Gastrocnemius medialis (tissue), 4 donors: ENCODE measurements around the gene FAM193B. TPM values are rescaled to one million over a fixed set of nuclear protein-coding genes. Genes with fewer than 3 reads are reported as not detected.

Experiments used
- ATAC-seq, 2 donors: fragments of 150-250 bp; one replicate each; pipeline ENCODE4 v1.9.1; 2016
- DNase-seq, 2 donors: peaks; one replicate each; pipeline ENCODE4 v3.0.0-alpha.2; 2019
- H3K27ac ChIP-seq, 4 donors: fragments of 200-600 bp; sonication (generic); 1 replicate in 1 of 4; 2 replicates in 3 of 4; pipeline ENCODE4 v1.5.1; 2016 to 2018; ENCODE audit warnings: mild to moderate bottlenecking in 2 of 4, moderate library complexity in 1 of 4
- H3K27me3 ChIP-seq, 3 donors: fragments of 200-600 bp; sonication (generic) in 2 of 3; 1 replicate in 1 of 3; 2 replicates in 2 of 3; pipeline versions ENCODE4 v1.5.1 to v1.6.0; 2016 to 2019; ENCODE audit warnings: mild to moderate bottlenecking in 1 of 3, moderate library complexity in 1 of 3
- H3K36me3 ChIP-seq, 2 donors: fragments of 200-600 bp; sonication (generic) in 1 of 2; one replicate each; pipeline ENCODE4 v1.5.1; 2017 to 2018
- H3K4me1 ChIP-seq, 2 donors: fragments of 200-600 bp; sonication (generic) in 1 of 2; one replicate each; pipeline ENCODE4 v1.5.1; 2016 to 2017; ENCODE audit warnings: mild to moderate bottlenecking in 2 of 2
- H3K4me3 ChIP-seq, 4 donors: fragments of 200-600 bp; sonication (generic) in 3 of 4; 1 replicate in 1 of 4; 2 replicates in 3 of 4; pipeline ENCODE4 v1.5.1; 2016 to 2019; ENCODE audit warnings: mild to moderate bottlenecking in 2 of 4
- H3K9me3 ChIP-seq, 3 donors: fragments of 200-600 bp; sonication (generic) in 2 of 3; 1 replicate in 1 of 3; 2 replicates in 2 of 3; pipeline ENCODE4 v1.5.1; 2016 to 2019
- CTCF ChIP-seq, 5 experiments: fragments of 450-650 bp in 3 of 5; fragments of 200-600 bp in 2 of 5; sonication (generic) in 2 of 5; IDR thresholded peaks in 4 of 5; conservative IDR thresholded peaks in 1 of 5; 1 replicate in 4 of 5; 2 replicates in 1 of 5; pipeline ENCODE4 v1.5.1; 2016 to 2019; ENCODE audit warnings: antibody characterized with exemption in 5 of 5, mild to moderate bottlenecking in 3 of 5, moderate library complexity in 3 of 5
- POLR2A ChIP-seq, 2 donors: fragments of 450-650 bp; IDR thresholded peaks; one replicate each; pipeline ENCODE4 v1.6.1; 2017; ENCODE audit warnings: antibody characterized with exemption in 2 of 2, mild to moderate bottlenecking in 2 of 2, moderate library complexity in 2 of 2
- in situ Hi-C, 4 donors: fragments of 200-750 bp; cut with MboI; loops; one replicate each; pipeline versions ENCODE4 v1.15.0 to v1.8.0; 2017; ENCODE audit warnings: low sequenced_read_pairs in 4 of 4
- intact Hi-C: fragments of 100-400 bp; cut with DNase I; formaldehyde crosslinking; loops from one replicate; pipeline ENCODE4 v1.15.1; 2023; ENCODE audit warnings: low total_unique reads
- total RNA-seq, 4 donors: library from RNA; depleted of rRNA; stranded (reverse); fragments of >200 nt; gene quantifications; one replicate each; pipeline versions ENCODE4 v1.1.0 to v1.2.3, GENCODE V29; 2016

Gene FAM193B
- total RNA-seq, 4 donors from 2014 or later: 13.2 to 21.3 (median 16.6) TPM

- intact Hi-C loops (loop anchor here (10.0 kb wide), 1 partner anchor 564 kb away; the partner anchor contains the start of gene NHP2), in situ Hi-C loops (no loop called here)
- no peak for TF ChIP-seq CTCF (IDR thresholded peaks at IDR 0.05 in 4 of 5, conservative IDR thresholded peaks at IDR 0.05 in 1 of 5)
- no peak for TF ChIP-seq POLR2A (IDR thresholded peaks at IDR 0.05)
- ATAC-seq: no peak
- peaks cover 0 to 4% (median 0%) of the 10 kb centered on the region in 3 donors for H3K27me3 ChIP-seq
- H3K36me3 ChIP-seq: peaks cover 0 to 22% of the 10 kb centered on the region in 2 donors
- DNase-seq: no peak
- H3K27ac ChIP-seq: no peak overlapping the region
- no peaks in the 10 kb centered on the region for H3K9me3 ChIP-seq
- peaks cover 11 to 15% of the 10 kb centered on the region in 2 donors for H3K4me1 ChIP-seq
- no peak overlapping the region for H3K4me3 ChIP-seq
Observed at GRCh38 chr5:177590406-177590805, 36.0 kb upstream of the FAM193B start.

- in situ Hi-C loops: no loop called here
- peaks cover 0 to 4% (median 0%) of the 10 kb centered on the region in 3 donors for H3K27me3 ChIP-seq
- peaks cover 9 to 15% of the 10 kb centered on the region in 2 donors for H3K4me1 ChIP-seq
- no peak for DNase-seq
- H3K9me3 ChIP-seq: no peaks in the 10 kb centered on the region
- no peak for ATAC-seq
- H3K36me3 ChIP-seq: peaks cover 0 to 2% of the 10 kb centered on the region in 2 donors
- TF ChIP-seq CTCF (IDR thresholded peaks at IDR 0.05 in 4 of 5, conservative IDR thresholded peaks at IDR 0.05 in 1 of 5) (no peak), POLR2A (IDR thresholded peaks at IDR 0.05) (no peak)
- no peak overlapping the region for H3K27ac ChIP-seq
- H3K4me3 ChIP-seq: no peak overlapping the region
- intact Hi-C loops: no loop called here
Observed at GRCh38 chr5:177588413-177588909, 34.1 kb upstream of the FAM193B start.

GRCh38 chr5:177578316-177578715 is 24.0 kb upstream of the FAM193B start:
- no peak for ATAC-seq
- Histone ChIP-seq H3K27ac (no peak overlapping the region), H3K27me3 (no peaks in the 10 kb centered on the region), H3K36me3 (no peaks in the 10 kb centered on the region), H3K4me3 (no peak overlapping the region), H3K4me1 (no peaks in the 10 kb centered on the region), H3K9me3 (no peaks in the 10 kb centered on the region)
- no peak for TF ChIP-seq CTCF (IDR thresholded peaks at IDR 0.05 in 4 of 5, conservative IDR thresholded peaks at IDR 0.05 in 1 of 5)
- no peak for TF ChIP-seq POLR2A (IDR thresholded peaks at IDR 0.05)
- DNase-seq: no peak
- intact Hi-C loops: no loop called here
- in situ Hi-C loops: no loop called here

- Histone ChIP-seq H3K27ac (no peak overlapping the region), H3K36me3 (no peaks in the 10 kb centered on the region), H3K4me3 (no peak overlapping the region), H3K4me1 (no peaks in the 10 kb centered on the region), H3K9me3 (no peaks in the 10 kb centered on the region), H3K27me3 (no peaks in the 10 kb centered on the region)
- ATAC-seq: no peak
- intact Hi-C loops (no loop called here), in situ Hi-C loops (no loop called here)
- no peak for TF ChIP-seq POLR2A (IDR thresholded peaks at IDR 0.05)
- TF ChIP-seq CTCF (IDR thresholded peaks at IDR 0.05 in 4 of 5, conservative IDR thresholded peaks at IDR 0.05 in 1 of 5): no peak
- no peak for DNase-seq
Observed at GRCh38 chr5:177576169-177576568, 21.8 kb upstream of the FAM193B start.

GRCh38 chr5:177575488-177575887 is 21.1 kb upstream of the FAM193B start:
- H3K36me3 ChIP-seq: no peaks in the 10 kb centered on the region
- H3K4me3 ChIP-seq: no peak overlapping the region
- H3K4me1 ChIP-seq: no peaks in the 10 kb centered on the region
- H3K27me3 ChIP-seq: no peaks in the 10 kb centered on the region
- H3K9me3 ChIP-seq: no peaks in the 10 kb centered on the region
- TF ChIP-seq CTCF (IDR thresholded peaks at IDR 0.05 in 4 of 5, conservative IDR thresholded peaks at IDR 0.05 in 1 of 5): no peak
- no peak for TF ChIP-seq POLR2A (IDR thresholded peaks at IDR 0.05)
- H3K27ac ChIP-seq: no peak overlapping the region
- ATAC-seq: no peak
- intact Hi-C loops (no loop called here), in situ Hi-C loops (no loop called here)
- no peak for DNase-seq
